Right lobe of liver (tissue), 4 donors: Measurements from ENCODE around the gene PEAK1.

Experiments used
- CTCF ChIP-seq, 4 donors: fragments of 200-600 bp in 3 of 4; fragments of 450-650 bp in 1 of 4; IDR thresholded peaks; one replicate each; pipeline versions ENCODE4 v1.5.1 to v1.8.0; 2016 to 2022; ENCODE audit warnings: antibody characterized with exemption in 4 of 4, mild to moderate bottlenecking in 2 of 4
- POLR2A ChIP-seq: fragments of 450-650 bp; IDR thresholded peaks from one replicate; pipeline ENCODE4 v1.6.1; 2017; ENCODE audit warnings: antibody characterized with exemption, mild to moderate bottlenecking
- donor health status: DM: no; HTN: no; CAD: no.
- donor health status: DM: no; HTN: no; CAD: no.
- donor health status: DM: no; HTN: yes; CAD: no.

- TF ChIP-seq CTCF (IDR thresholded peaks at IDR 0.05) (no peak), POLR2A (no peak)
Observed at GRCh38 chr15:77068633-77069032, 351.3 kb downstream of the PEAK1 start.
